K562 (cell line): ENCODE measurements around the gene RFESD. TPM values are rescaled to one million over a fixed set of nuclear protein-coding genes. Genes with fewer than 3 reads are reported as not detected.

Source experiments
- ARID1B ChIP-seq: fragments of 450-650 bp; IDR thresholded peaks from 2 replicates; pipeline ENCODE4 v1.6.1; 2016; ENCODE audit warnings: antibody characterized with exemption, mild to moderate bottlenecking, inconsistent platforms
- CBFA2T2 ChIP-seq: fragments of 450-650 bp; conservative IDR thresholded peaks from 2 replicates; pipeline ENCODE4 v1.6.1; 2017; ENCODE audit warnings: mild to moderate bottlenecking
- CBFA2T3 ChIP-seq: fragments of 450-650 bp; IDR thresholded peaks from 2 replicates; pipeline ENCODE4 v1.6.1; 2017
- CCNT2 ChIP-seq: IDR thresholded peaks from 2 replicates; pipeline ENCODE4 v1.6.1; 2011; ENCODE audit warnings: borderline replicate concordance, low read depth, mild to moderate bottlenecking, moderate library complexity, mixed read lengths, low read length; ENCODE audit not compliant: insufficient read length; ENCODE audit errors: extremely low read depth
- CTBP1 ChIP-seq: fragments of 450-650 bp; IDR thresholded peaks from 2 replicates; pipeline ENCODE4 v1.6.1; 2016; ENCODE audit warnings: borderline replicate concordance
- ESRRB ChIP-seq: fragments of 250-450 bp; sonication (Bioruptor Pico); IDR thresholded peaks from 2 replicates; pipeline ENCODE4 v1.5.0; 2020; ENCODE audit warnings: mild to moderate bottlenecking, moderate library complexity, borderline replicate concordance
- FOSL1 ChIP-seq: fragments of 200-800 bp; sonication (Bioruptor generic); conservative IDR thresholded peaks from 2 replicates; pipeline ENCODE4 v1.6.1; 2016; ENCODE audit warnings: missing genetic modification characterization, missing compliant biosample characterization
- KDM1A ChIP-seq, 2 experiments: fragments of 450-650 bp; IDR thresholded peaks; 2 replicates each; pipeline ENCODE4 v1.6.1; 2016; ENCODE audit warnings: mild to moderate bottlenecking in 2 of 2
- MEIS2 ChIP-seq: fragments of 450-650 bp; IDR thresholded peaks from 2 replicates; pipeline ENCODE4 v1.6.1; 2014; ENCODE audit warnings: mild to moderate bottlenecking; ENCODE audit not compliant: partially characterized antibody
- MTA3 ChIP-seq: fragments of 450-650 bp; formaldehyde crosslinking; IDR thresholded peaks from 2 replicates; pipeline ENCODE4 v1.6.1; 2017; ENCODE audit warnings: mild to moderate bottlenecking, borderline replicate concordance
- POLR2H ChIP-seq: IDR thresholded peaks from 2 replicates; pipeline ENCODE4 v1.6.1; 2016; ENCODE audit warnings: missing genetic modification characterization, low read depth, mild to moderate bottlenecking, control low read depth, missing compliant biosample characterization, moderate library complexity
- RBM25 ChIP-seq: fragments of 200-400 bp; formaldehyde crosslinking; IDR thresholded peaks from 2 replicates; pipeline ENCODE4 v1.6.1; 2018; ENCODE audit warnings: low read length, low read depth, moderate library complexity; ENCODE audit not compliant: severe bottlenecking
- SMARCE1 ChIP-seq: fragments of 450-650 bp; IDR thresholded peaks from 2 replicates; pipeline ENCODE4 v1.7.1; 2016; ENCODE audit warnings: mild to moderate bottlenecking
- SOX6 ChIP-seq: fragments of 450-650 bp; IDR thresholded peaks from 2 replicates; pipeline ENCODE4 v1.6.1; 2014; ENCODE audit warnings: mild to moderate bottlenecking
- TCF3 ChIP-seq: sonication (generic); formaldehyde crosslinking; IDR thresholded peaks from 2 replicates; pipeline ENCODE4 v1.4.0; 2020; ENCODE audit warnings: mild to moderate bottlenecking, missing genetic modification reagents
- THRAP3 ChIP-seq: fragments of 450-650 bp; IDR thresholded peaks from 2 replicates; pipeline ENCODE4 v1.6.1; 2016; ENCODE audit warnings: mild to moderate bottlenecking, inconsistent platforms, borderline replicate concordance
- ZNF584 ChIP-seq: fragments of 200-800 bp; sonication (Bioruptor generic); IDR thresholded peaks from 2 replicates; pipeline ENCODE4 v1.6.1; 2016; ENCODE audit warnings: low read depth, mild to moderate bottlenecking, missing genetic modification characterization, missing compliant biosample characterization
- polyA plus RNA-seq, 8 experiments: library from polyadenylated mRNA; depleted of rRNA in 4 of 8; stranded (reverse) in 5 of 8; unstranded in 3 of 8; fragments of >200 nt; fragmentation: Nextera tagmentation in 2 of 8; fragmentation: Illumina TruSeq in 1 of 8; extraction: Ambion mirVana in 2 of 8; extraction: Trizol in 1 of 8; gene quantifications; 2 replicates each; pipeline versions ENCODE4 v1.2.1 to v1.2.3, GENCODE V29; 2011 to 2014; ENCODE audit warnings: inconsistent platforms in 1 of 8, missing spikeins in 1 of 8
- total RNA-seq, 7 experiments: library from RNA; depleted of rRNA in 6 of 7; stranded (reverse); fragments of >200 nt in 6 of 7; fragmentation: Illumina TruSeq in 2 of 7; extraction: Trizol in 2 of 7; gene quantifications; 2 replicates each; pipeline versions ENCODE4 v1.2.1 to v1.2.3, GENCODE V29; 2011 to 2021; ENCODE audit warnings: low replicate concordance in 1 of 7
- TF ChIP-seq, protein P1 (sequence below): IDR thresholded peaks from 2 replicates; pipeline ENCODE4 v1.6.1; 2014; ENCODE audit warnings: antibody characterized with exemption
- TF ChIP-seq, protein P2 (sequence below): sonication (generic); formaldehyde crosslinking; IDR thresholded peaks from 2 replicates; pipeline ENCODE4 v1.8.0; 2022; ENCODE audit warnings: mild to moderate bottlenecking, missing genetic modification reagents
- TF ChIP-seq, protein P3 (sequence below): sonication (generic); formaldehyde crosslinking; IDR thresholded peaks from 2 replicates; pipeline ENCODE4 v1.4.0; 2020; ENCODE audit warnings: mild to moderate bottlenecking, missing genetic modification reagents
- TF ChIP-seq, protein P4 (sequence below): fragments of 450-650 bp; IDR thresholded peaks from 2 replicates; pipeline ENCODE4 v1.6.1; 2016

The RFESD gene
- total and polyA plus RNA-seq, 9 of the 15 experiments (the other 6 are each of a cell fraction or from before 2014, with no cell fraction given) = 62.3 to 600 (median 140) TPM

DNA sequence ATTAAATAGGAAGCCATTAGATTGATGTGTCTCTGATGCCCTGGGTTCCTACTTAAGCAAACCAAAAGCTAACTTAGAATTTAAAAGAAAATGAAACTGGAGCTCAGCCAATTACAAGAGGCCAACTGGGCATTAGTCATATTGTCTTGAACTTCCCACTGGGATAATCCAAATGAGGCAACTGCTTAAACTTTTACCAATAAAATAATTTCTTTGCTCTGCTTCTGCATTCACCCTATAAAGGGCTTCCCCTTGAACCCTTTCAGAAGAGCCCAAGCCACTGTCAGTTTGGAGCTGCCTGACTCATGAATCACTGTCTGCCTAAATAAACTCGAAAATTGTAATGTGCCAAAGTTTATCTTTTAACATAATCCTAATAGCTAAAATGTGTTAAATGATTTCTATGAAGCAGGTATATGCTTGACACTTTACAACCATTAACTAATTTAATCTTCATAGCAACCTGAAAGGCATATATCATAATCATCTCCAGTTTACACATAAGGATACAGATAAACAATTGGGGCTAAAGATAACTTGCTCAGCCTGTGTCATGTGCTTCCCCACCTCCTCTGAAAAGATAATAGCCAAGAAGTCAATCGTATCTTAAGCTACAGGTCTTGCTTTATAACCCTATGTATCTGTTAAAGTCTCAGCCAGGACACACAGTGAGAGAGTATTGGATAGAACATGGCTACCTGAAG, 15.2 kb upstream of the RFESD start (continued):
- TF ChIP-seq SOX6 (peak; percentile 81), ZNF584 (0 out of 2 replicates have a peak, but pooled peaks have one; percentile 46), ARID1B (peak; percentile 57; the same call in 1 of the 2 replicates), POLR2H (tag) (no peak), CTBP1 (peak; percentile 51; the same call in 1 of the 2 replicates), TCF3 (CRISPR knock-in tag) (0 out of 2 replicates have a peak, but pooled peaks have one; percentile 17), THRAP3 (no peak), RBM25 (no peak), KDM1A (IDR thresholded peaks at IDR 0.05) (peak in 1 of 2 experiments; percentile 59; a peak in 3 of 4 replicates), ESRRB (no peak), SMARCE1 (peak; percentile 44; the same call in 1 of the 2 replicates), CBFA2T3 (peak; percentile 84), MEIS2 (peak; percentile 58), FOSL1 (tag) (peak; percentile 67), CCNT2 (peak; percentile 67), MTA3 (no peak), CBFA2T2 (peak; percentile 62)
- TF ChIP-seq, protein P1, sequence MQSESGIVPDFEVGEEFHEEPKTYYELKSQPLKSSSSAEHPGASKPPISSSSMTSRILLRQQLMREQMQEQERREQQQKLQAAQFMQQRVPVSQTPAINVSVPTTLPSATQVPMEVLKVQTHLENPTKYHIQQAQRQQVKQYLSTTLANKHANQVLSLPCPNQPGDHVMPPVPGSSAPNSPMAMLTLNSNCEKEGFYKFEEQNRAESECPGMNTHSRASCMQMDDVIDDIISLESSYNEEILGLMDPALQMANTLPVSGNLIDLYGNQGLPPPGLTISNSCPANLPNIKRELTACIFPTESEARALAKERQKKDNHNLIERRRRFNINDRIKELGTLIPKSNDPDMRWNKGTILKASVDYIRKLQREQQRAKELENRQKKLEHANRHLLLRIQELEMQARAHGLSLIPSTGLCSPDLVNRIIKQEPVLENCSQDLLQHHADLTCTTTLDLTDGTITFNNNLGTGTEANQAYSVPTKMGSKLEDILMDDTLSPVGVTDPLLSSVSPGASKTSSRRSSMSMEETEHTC = 0 out of 2 replicates have a peak, but pooled peaks have one; percentile 32
- TF ChIP-seq, protein P2, sequence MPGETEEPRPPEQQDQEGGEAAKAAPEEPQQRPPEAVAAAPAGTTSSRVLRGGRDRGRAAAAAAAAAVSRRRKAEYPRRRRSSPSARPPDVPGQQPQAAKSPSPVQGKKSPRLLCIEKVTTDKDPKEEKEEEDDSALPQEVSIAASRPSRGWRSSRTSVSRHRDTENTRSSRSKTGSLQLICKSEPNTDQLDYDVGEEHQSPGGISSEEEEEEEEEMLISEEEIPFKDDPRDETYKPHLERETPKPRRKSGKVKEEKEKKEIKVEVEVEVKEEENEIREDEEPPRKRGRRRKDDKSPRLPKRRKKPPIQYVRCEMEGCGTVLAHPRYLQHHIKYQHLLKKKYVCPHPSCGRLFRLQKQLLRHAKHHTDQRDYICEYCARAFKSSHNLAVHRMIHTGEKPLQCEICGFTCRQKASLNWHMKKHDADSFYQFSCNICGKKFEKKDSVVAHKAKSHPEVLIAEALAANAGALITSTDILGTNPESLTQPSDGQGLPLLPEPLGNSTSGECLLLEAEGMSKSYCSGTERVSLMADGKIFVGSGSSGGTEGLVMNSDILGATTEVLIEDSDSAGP (CRISPR knock-in tag) = no peak
- TF ChIP-seq, protein P3, sequence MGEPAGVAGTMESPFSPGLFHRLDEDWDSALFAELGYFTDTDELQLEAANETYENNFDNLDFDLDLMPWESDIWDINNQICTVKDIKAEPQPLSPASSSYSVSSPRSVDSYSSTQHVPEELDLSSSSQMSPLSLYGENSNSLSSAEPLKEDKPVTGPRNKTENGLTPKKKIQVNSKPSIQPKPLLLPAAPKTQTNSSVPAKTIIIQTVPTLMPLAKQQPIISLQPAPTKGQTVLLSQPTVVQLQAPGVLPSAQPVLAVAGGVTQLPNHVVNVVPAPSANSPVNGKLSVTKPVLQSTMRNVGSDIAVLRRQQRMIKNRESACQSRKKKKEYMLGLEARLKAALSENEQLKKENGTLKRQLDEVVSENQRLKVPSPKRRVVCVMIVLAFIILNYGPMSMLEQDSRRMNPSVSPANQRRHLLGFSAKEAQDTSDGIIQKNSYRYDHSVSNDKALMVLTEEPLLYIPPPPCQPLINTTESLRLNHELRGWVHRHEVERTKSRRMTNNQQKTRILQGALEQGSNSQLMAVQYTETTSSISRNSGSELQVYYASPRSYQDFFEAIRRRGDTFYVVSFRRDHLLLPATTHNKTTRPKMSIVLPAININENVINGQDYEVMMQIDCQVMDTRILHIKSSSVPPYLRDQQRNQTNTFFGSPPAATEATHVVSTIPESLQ = no peak
- TF ChIP-seq, protein P4, sequence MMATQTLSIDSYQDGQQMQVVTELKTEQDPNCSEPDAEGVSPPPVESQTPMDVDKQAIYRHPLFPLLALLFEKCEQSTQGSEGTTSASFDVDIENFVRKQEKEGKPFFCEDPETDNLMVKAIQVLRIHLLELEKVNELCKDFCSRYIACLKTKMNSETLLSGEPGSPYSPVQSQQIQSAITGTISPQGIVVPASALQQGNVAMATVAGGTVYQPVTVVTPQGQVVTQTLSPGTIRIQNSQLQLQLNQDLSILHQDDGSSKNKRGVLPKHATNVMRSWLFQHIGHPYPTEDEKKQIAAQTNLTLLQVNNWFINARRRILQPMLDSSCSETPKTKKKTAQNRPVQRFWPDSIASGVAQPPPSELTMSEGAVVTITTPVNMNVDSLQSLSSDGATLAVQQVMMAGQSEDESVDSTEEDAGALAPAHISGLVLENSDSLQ = peak; percentile 33; the same call in 1 of the 2 replicates
